Fibroblast of gingiva (primary cell): ENCODE results near the gene ZSWIM5.
"Not testable (repeated sequence)": the region's sequence is repeated elsewhere in the genome, so short reads cannot be mapped to it uniquely, and the experiment has no call there.

ENCODE experiments used
- DNase-seq: peaks from one replicate; pipeline ENCODE4 v3.0.0-alpha.2; 2011; ENCODE audit warnings: low read depth

ZSWIM5 gene

DNA sequence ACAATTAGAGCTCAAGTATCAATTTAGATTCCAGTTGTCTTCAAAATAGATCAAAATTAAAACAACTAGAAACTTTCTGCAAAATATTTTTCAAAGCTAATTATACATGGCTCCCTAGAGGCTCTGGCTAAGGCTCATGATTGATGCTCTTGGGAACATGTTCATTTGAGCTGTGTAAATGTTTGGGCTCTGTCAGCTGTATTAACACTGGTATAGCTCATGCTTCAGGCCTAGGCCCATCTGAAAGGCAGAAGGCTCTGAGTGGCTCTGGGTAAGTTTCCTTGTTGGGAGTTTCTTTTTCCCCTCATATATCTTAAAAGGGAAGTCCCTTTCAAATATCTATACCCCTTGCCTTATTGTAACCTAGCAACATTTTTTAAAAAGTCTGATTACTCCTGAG is 113.1 kb downstream of the ZSWIM5 start:
- no peak for DNase-seq

- no peak for DNase-seq
Measured at GRCh38 chr1:45089711-45090110, 116.7 kb downstream of the ZSWIM5 start.

DNA sequence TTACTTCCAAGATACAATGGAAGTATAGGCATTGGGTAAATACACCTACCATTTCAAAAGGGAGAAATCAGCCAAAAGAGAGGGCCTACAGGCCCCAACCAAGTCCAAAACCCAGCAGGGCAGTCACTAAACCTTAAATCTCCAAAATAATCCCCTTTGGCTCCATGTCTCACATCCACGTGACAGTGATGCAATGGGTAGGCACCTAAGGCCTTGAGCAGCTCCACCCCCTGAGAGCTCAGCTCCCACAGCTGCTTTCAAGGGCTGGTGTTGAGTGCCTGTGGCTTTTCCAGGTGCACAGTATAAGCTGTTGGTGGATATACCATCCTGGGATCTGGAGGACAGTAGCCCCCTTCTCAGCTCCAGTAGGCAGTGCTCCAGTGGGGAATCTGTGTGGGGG is 121.8 kb downstream of the ZSWIM5 start:
- no peak for DNase-seq

DNA sequence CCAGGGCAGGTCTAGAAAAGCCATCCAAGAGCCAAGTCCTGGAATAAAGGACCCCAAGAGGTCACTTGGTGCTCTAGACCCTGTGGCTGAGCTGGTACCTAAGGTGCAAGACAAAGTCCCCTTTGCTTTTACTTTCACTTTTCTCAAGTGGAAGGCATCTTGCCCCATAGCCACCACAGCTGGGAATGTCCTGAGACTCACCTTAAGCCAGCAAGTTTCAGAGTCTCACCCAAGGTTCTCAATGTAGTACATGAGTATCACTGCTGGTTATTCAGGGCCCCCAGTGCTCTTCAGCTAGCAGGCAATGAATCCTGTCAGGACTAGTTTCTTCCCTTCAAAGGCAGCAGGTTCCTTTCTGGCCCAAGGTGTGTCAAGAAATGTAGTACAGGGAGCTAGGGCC is 126.9 kb downstream of the ZSWIM5 start:
- no peak for DNase-seq

- not testable (repeated sequence) for DNase-seq
Measured at GRCh38 chr1:45076959-45077358, 129.4 kb downstream of the ZSWIM5 start.

DNA sequence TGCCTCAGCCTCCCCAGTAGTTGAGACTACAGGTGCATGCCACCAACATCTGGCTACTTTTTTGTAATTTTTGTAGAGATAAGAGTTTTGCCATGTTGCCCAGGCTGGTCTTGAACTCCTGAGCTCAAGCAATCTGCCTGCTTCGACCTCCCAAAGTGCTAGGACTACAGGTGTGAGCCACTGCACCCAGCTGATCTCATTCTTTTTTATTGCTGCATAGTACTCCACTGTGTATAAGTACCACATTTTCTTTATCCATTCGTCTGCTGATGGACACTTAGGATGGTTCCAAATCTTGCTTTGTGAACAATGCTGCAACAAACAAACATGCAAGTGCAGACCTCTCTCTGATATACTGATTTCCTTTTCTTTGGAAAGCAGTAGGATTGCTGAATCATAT is 134.8 kb downstream of the ZSWIM5 start:
- no peak for DNase-seq

DNA sequence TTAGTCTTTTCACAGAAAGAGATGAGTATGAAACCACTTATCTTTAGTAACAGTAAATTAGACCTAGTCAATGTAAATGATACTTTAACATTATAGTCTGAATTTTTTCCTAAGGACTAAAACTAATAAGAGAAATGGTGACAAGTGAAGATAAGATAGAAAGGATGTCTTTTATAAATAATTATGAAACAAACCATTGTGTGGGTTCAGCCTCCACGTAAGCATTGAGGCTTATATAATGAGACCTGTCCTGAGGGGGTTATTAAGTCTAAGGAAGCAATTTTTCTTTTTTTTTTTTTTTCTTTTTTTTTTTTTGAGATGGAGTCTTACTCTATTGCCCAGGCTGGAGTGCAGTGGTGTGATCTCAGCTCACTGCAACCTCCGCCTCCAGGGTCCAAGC is 138.6 kb downstream of the ZSWIM5 start:
- no peak for DNase-seq

- no peak for DNase-seq
Measured at GRCh38 chr1:45065083-45065482, 141.3 kb downstream of the ZSWIM5 start.

- not testable (repeated sequence) for DNase-seq
Measured at GRCh38 chr1:45062463-45062862, 143.9 kb downstream of the ZSWIM5 start.

DNA sequence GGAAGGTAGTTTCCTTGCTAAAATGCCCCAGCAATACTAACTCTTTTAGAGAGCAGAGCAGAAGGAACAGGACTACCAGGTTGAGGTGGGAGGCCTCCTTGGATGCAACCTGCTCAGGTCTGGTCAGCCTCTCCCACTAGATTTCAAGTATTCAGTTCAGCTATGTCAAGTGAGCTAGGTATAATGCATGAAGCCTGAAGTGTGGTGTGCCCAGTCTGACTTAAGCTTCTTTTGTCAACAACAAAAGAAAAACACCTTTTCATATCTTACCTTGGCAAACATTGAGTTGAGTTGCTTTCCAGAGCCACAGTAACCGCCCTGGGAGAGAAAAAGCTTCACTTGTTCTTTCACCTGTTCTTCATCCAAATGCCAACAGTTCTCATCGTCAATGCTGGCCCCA is 146.6 kb downstream of the ZSWIM5 start:
- DNase-seq = no peak

DNA sequence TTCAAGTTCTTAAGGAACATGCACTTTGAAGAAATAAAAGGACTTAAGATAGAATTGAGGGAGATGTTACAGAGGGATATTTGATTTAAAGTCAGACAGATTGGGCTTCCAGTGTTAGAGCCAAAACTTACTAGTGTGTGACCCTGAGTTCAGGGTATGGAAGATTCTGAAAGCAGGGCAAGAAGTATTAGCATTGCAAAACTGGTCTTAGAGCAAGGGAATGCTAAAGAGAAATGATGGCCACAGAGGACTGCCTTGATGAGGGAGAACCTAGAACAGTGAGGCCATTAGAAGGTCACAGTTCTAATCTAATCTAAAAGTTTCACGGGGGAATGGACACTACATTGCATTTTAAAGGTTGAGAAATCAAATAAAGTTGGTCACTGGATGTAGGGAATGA is 148.9 kb downstream of the ZSWIM5 start:
- no peak for DNase-seq

DNA sequence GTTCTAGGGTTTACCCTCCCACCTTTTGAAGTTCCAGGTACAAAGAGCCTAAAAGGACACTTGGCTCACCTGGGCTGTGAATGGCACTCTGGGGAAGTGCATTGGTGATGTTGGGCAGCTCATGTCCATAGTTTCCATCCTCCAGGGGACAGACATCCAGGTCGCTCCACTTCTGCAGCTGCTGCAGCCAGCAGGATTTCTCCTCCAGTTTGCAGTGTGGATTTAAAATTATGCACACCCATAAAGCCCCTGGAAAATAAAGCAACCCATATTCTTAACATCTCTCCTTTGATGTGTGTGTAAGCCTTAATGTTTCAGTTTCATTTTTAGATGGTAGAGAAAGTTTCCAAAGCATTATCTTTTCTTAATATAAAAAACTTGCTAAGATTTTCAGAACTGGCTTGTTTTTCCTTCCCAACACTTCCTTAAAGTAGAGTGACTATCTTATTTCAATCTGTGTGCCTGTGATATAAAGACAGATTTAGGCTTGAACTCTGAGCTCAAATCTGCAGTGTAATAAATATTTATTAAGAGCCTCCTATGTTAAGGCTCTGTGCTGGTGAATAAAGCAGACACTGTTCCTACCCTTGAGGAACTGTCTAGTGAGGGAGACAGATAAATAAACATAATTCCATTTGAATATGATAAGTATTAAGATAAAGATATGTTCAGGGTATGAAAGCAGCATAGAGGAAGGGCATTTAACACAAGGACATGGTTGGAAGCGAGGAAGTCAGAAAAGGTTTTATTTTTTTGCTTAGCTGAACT is 155.2 kb downstream of the ZSWIM5 start:
- no peak for DNase-seq

DNA sequence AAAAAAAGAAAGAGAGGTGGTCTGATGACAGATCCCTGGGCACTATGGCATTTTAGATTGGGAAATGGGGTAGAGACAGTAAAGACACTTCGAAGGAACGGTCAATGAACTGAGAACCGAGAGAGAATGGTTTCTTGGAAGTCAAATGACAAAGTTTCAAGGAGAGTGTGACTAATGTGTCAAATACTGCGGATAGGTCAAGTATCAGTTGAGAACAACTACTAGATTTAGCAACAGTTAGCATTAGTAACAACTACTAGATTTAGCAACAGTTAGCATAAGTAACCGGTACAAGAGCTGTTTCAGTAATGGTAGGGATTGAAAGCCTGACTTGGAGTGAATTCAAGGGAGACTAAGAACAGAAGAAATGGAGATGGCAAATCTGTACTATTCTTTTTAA is 159.4 kb downstream of the ZSWIM5 start:
- no peak for DNase-seq

- no peak for DNase-seq
Measured at GRCh38 chr1:45044916-45045315, 161.5 kb downstream of the ZSWIM5 start.

DNA sequence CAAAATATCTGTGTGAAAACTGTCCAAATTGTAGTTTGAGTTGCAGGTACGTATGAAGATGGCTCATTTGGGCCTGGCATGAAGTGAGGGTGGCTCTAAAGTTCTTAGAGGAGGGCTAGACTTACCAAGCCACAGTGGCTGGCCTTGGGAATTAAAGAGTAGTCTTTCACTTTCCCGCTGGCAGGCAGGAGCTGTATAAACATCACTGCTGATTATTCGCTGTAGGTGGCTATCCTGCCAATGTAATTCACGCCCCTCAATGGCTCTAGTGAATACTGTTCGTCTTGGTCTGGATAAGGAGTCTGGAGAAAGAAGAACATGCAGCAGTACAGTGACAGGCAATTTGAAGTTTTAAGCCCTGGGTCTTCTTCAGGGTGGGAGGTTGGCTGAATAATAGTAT is 163.3 kb downstream of the ZSWIM5 start:
- DNase-seq = no peak

GRCh38 chr1:45040297-45040696 is 166.1 kb downstream of the ZSWIM5 start:
- no peak for DNase-seq

DNA sequence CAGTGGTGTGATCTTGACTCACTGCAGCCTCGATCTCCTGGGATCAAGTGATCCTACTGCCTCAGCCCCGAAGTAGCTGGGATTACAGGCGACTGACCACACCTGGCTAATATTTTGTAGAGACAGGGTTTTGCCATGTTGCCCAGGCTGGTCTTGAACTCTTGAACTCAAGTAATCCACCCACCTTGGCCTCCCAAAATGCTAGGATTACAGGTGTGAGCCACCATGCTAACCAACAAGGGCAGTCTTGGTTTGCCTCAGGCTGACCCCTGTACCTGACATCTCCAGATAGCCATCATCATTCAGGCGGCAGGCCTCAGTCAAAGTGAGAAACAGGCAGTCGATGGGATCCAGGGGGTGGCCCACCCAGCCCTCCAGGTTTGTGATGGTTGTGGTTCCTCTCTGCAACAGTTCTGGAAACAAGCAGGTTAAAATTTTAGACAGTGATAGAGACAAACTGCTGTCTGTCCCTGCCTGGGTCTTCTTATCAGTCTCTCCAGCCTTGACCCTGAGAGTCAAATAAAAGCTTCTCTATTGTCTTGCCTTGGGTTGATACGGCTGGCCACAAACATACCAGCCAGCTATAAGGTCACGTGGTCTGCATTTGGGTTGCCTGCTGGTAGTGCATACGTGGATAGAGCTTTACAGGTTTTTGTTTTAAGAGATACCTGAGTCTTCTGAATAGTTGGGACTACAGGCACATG is 167.6 kb downstream of the ZSWIM5 start:
- no peak for DNase-seq

GRCh38 chr1:45038240-45038639 is 168.2 kb downstream of the ZSWIM5 start:
- DNase-seq = no peak

DNA sequence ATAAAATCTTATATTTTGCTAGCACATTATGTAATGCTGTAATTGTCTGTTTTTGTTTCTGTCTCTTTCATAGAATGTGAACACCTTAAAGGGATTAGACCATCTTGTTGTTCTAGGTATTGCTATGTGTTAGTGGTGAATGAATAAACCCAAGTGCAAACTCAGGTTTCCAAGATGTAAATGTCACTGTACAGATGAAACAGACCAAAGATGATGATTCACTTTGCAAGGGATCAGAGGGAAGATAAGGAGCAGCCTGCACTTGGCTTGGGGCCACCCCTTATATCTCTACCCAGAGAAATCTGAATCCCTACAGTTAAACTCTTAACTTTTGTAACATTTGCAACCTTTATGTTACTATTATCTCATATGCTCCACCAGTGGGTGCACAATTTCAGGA is 168.9 kb downstream of the ZSWIM5 start:
- DNase-seq = no peak

GRCh38 chr1:45035631-45036301 is 170.6 kb downstream of the ZSWIM5 start:
- DNase-seq = no peak

DNA sequence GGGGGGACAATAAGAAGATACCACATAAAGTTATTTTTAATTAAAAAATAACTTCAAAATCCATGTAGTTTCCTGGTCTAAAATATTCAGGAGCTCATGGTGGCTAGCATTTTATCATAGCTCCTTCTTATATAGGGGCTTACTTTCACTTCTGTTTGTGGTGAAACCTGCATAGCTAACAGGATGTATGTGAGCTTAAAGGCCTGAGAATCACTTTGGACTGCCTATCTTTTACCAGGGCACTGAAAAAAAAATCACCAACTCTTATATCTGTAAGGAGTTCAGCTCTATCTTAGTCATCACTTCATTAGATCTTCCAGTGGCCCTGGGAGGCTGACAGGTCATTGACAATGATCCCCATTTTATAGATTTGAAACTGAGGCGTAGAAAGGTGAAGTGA is 173.0 kb downstream of the ZSWIM5 start:
- DNase-seq = no peak

- DNase-seq = no peak
Measured at GRCh38 chr1:45032837-45033236, 173.6 kb downstream of the ZSWIM5 start.

GRCh38 chr1:45026446-45026845 is 180.0 kb downstream of the ZSWIM5 start:
- peak; percentile 35 for DNase-seq
